ENCODE results near the gene MYBBP1A. TPM values are rescaled to one million over a fixed set of nuclear protein-coding genes. Genes with fewer than 3 reads are reported as not detected.

Gene MYBBP1A
- total and polyA plus RNA-seq, 9 of the 15 experiments (the other 6 are each of a cell fraction or from before 2014, with no cell fraction given), result 2.0 to 114 (median 47.2) TPM

GRCh38 chr17:4492721-4493561, 62.2 kb downstream of the MYBBP1A start (continued):
- TF ChIP-seq ARID4B (CRISPR knock-in tag; IDR thresholded peaks at IDR 0.05) (0 out of 2 replicates have a peak, but pooled peaks have one; percentile 28), MITF (IDR thresholded peaks at IDR 0.05) (no peak), ZNF232 (CRISPR knock-in tag; IDR thresholded peaks at IDR 0.05) (0 out of 2 replicates have a peak, but pooled peaks have one; percentile 18), ZNF584 (CRISPR knock-in tag; IDR thresholded peaks at IDR 0.05; ENCODE audit: low read depth) (peak; percentile 33; the same call in 1 of the 2 replicates)

All from K562 (cell line).